HepG2 (cell line): Measurements from ENCODE around the gene EPDR1. TPM values are rescaled to one million over a fixed set of nuclear protein-coding genes. Genes with fewer than 3 reads are reported as not detected.

ENCODE experiments used
- CREB3 ChIP-seq: sonication (generic); formaldehyde crosslinking; IDR thresholded peaks from 2 replicates; pipeline ENCODE4 v1.5.0; 2020; ENCODE audit warnings: missing genetic modification reagents
- FOXO4 ChIP-seq: sonication (generic); formaldehyde crosslinking; conservative IDR thresholded peaks from 2 replicates; pipeline ENCODE4 v1.8.1; 2023; ENCODE audit warnings: missing genetic modification reagents
- HOXA5 ChIP-seq: sonication (generic); formaldehyde crosslinking; IDR thresholded peaks from 2 replicates; pipeline ENCODE4 v1.4.0; 2020; ENCODE audit warnings: missing genetic modification reagents
- KDM2A ChIP-seq: sonication (generic); formaldehyde crosslinking; IDR thresholded peaks from 2 replicates; pipeline ENCODE4 v1.4.0; 2020; ENCODE audit warnings: low read depth, missing genetic modification reagents, borderline replicate concordance
- KLF13 ChIP-seq: sonication (generic); formaldehyde crosslinking; IDR thresholded peaks from 2 replicates; pipeline ENCODE4 v1.4.0; 2020; ENCODE audit warnings: mild to moderate bottlenecking, missing genetic modification reagents
- MLX ChIP-seq: IDR thresholded peaks from 2 replicates; pipeline ENCODE4 v1.6.1; 2016
- MLXIP ChIP-seq: sonication (generic); formaldehyde crosslinking; IDR thresholded peaks from 2 replicates; pipeline ENCODE4 v1.9.0; 2021; ENCODE audit warnings: missing genetic modification reagents, borderline replicate concordance
- MTA3 ChIP-seq: sonication (generic); formaldehyde crosslinking; IDR thresholded peaks from 2 replicates; pipeline ENCODE4 v1.4.0; 2020; ENCODE audit warnings: missing genetic modification reagents
- PRMT3 ChIP-seq: sonication (generic); formaldehyde crosslinking; IDR thresholded peaks from 2 replicates; pipeline ENCODE4 v1.8.1; 2022; ENCODE audit warnings: low read depth, mild to moderate bottlenecking, moderate library complexity, missing genetic modification reagents, borderline replicate concordance
- RFX3 ChIP-seq: IDR thresholded peaks from 2 replicates; pipeline ENCODE4 v1.6.1; 2016; ENCODE audit warnings: missing biosample characterization, missing genetic modification reagents
- SCMH1 ChIP-seq: sonication (generic); formaldehyde crosslinking; IDR thresholded peaks from 2 replicates; pipeline ENCODE4 v1.9.0; 2021; ENCODE audit warnings: missing genetic modification reagents, mild to moderate bottlenecking, borderline replicate concordance
- SETDB1 ChIP-seq: sonication (generic); formaldehyde crosslinking; IDR thresholded peaks from 2 replicates; pipeline ENCODE4 v1.5.1; 2020; ENCODE audit warnings: missing genetic modification reagents, mild to moderate bottlenecking, borderline replicate concordance
- SNAI1 ChIP-seq: sonication (generic); formaldehyde crosslinking; IDR thresholded peaks from 2 replicates; pipeline ENCODE4 v1.5.0; 2020; ENCODE audit warnings: mild to moderate bottlenecking, missing genetic modification reagents, borderline replicate concordance
- SYNCRIP ChIP-seq: fragments of 200-400 bp; formaldehyde crosslinking; IDR thresholded peaks from 2 replicates; pipeline ENCODE4 v1.6.1; 2018; ENCODE audit warnings: mild to moderate bottlenecking, low read depth, low read length; ENCODE audit not compliant: insufficient read depth
- THAP11 ChIP-seq: IDR thresholded peaks from 2 replicates; pipeline ENCODE4 v1.6.1; 2016; ENCODE audit warnings: missing biosample characterization, missing genetic modification reagents
- ZFP36 ChIP-seq: fragments of 150-350 bp; IDR thresholded peaks from 2 replicates; pipeline ENCODE4 v1.6.1; 2018; ENCODE audit warnings: borderline replicate concordance, low read length, low read depth; ENCODE audit not compliant: partially characterized antibody
- ZHX1 ChIP-seq: sonication (generic); formaldehyde crosslinking; IDR thresholded peaks from 2 replicates; pipeline ENCODE4 v1.8.1; 2022; ENCODE audit warnings: low read depth, mild to moderate bottlenecking, missing genetic modification reagents
- ZNF224 ChIP-seq: sonication (generic); formaldehyde crosslinking; IDR thresholded peaks from 2 replicates; pipeline ENCODE4 v1.5.0; 2020; ENCODE audit warnings: mild to moderate bottlenecking, missing genetic modification reagents
- ZSCAN29 ChIP-seq: sonication (generic); formaldehyde crosslinking; conservative IDR thresholded peaks from 2 replicates; pipeline ENCODE4 v1.4.0; 2020; ENCODE audit warnings: mild to moderate bottlenecking, missing genetic modification reagents
- polyA plus RNA-seq, 8 experiments: library from polyadenylated mRNA; depleted of rRNA in 3 of 8; stranded (reverse) in 7 of 8; unstranded in 1 of 8; fragments of >200 nt; fragmentation: Illumina TruSeq in 4 of 8; extraction: Trizol in 4 of 8; gene quantifications; 2 replicates each; pipeline versions ENCODE4 v1.2.1 to v1.2.3, GENCODE V29; 2011 to 2016; ENCODE audit warnings: low read depth in 4 of 8, missing spikeins in 1 of 8, mixed read lengths in 1 of 8; ENCODE audit not compliant: insufficient read depth in 1 of 8
- total RNA-seq, 5 experiments: library from RNA; depleted of rRNA; stranded (reverse); fragments of >200 nt; fragmentation: Illumina TruSeq; extraction: Trizol; gene quantifications; 2 replicates each; pipeline ENCODE4 v1.2.3, GENCODE V29; 2016; ENCODE audit warnings: low read depth in 1 of 5

EPDR1 gene
- total and polyA plus RNA-seq, 2 of the 13 experiments (the other 11 are each of a cell fraction or from before 2014, with no cell fraction given) = 38.3 to 50.2 TPM

- TF ChIP-seq ZNF224 (CRISPR knock-in tag) (no peak), KDM2A (CRISPR knock-in tag) (peak; percentile 49; the same call in 1 of the 2 replicates), MTA3 (CRISPR knock-in tag) (no peak), KLF13 (CRISPR knock-in tag) (0 out of 2 replicates have a peak, but pooled peaks have one; percentile 16), ZSCAN29 (peak; percentile 50; the same call in 1 of the 2 replicates), CREB3 (CRISPR knock-in tag) (peak; percentile 43), SYNCRIP (no peak), MLX (CRISPR knock-in tag) (no peak), SETDB1 (CRISPR knock-in tag) (no peak), THAP11 (CRISPR knock-in tag) (no peak), SCMH1 (CRISPR knock-in tag) (no peak), ZHX1 (no peak), HOXA5 (CRISPR knock-in tag) (peak; percentile 63), RFX3 (CRISPR knock-in tag) (no peak), ZFP36 (no peak), MLXIP (CRISPR knock-in tag) (peak; percentile 45; the same call in 1 of the 2 replicates), PRMT3 (CRISPR knock-in tag) (0 out of 2 replicates have a peak, but pooled peaks have one; percentile 3), SNAI1 (CRISPR knock-in tag) (peak; percentile 74; the same call in 1 of the 2 replicates), FOXO4 (CRISPR knock-in tag) (0 out of 2 replicates have a peak, but pooled peaks have one; percentile 55)
Measured at GRCh38 chr7:37920849-37921805, 687 bp downstream of the EPDR1 start (continued).
